HuH-7 (cell line): Measurements from ENCODE around the gene WDR83.
A peak's percentile ranks its signal among the peaks of the same experiment; 100 is the strongest.
"Not testable (repeated sequence)": the region's sequence is repeated elsewhere in the genome, so short reads cannot be mapped to it uniquely, and the experiment has no call there.

ENCODE experiments used
- DNase-seq: peaks from one replicate; pipeline ENCODE4 v3.0.0; 2011; ENCODE audit warnings: low spot score

WDR83 gene

GRCh38 chr19:12666265-12667048 lies at the start of gene WDR83, which contains the start of gene MAN2B1:
TSS of gene WDR83 (plus strand) at chr19:12666807. CDS start at chr19:12669791, 2,984 bp downstream.
TSS of gene MAN2B1 (minus strand) at chr19:12666742. CDS start at chr19:12666701, 41 bp downstream.
- DNase-seq = peak; percentile 97

- no peak for DNase-seq
These were observed 49.0 kb upstream of the WDR83 start for GRCh38 chr19:12617646-12618045.

GRCh38 chr19:12621253-12622024 lies 45.2 kb upstream of the WDR83 start:
- not testable (repeated sequence) for DNase-seq

GRCh38 chr19:12623361-12624031 lies 43.1 kb upstream of the WDR83 start:
- no peak for DNase-seq

GRCh38 chr19:12626958-12627357 lies 39.6 kb upstream of the WDR83 start:
- DNase-seq = no peak

- no peak for DNase-seq
These were observed 38.3 kb upstream of the WDR83 start for GRCh38 chr19:12628040-12629022.

- DNase-seq = no peak
These were observed 37.4 kb upstream of the WDR83 start for GRCh38 chr19:12629215-12629614.

GRCh38 chr19:12636631-12637030 lies 30.0 kb upstream of the WDR83 start:
- DNase-seq = no peak

- no peak for DNase-seq
These were observed 27.9 kb upstream of the WDR83 start for GRCh38 chr19:12638611-12639182.

GRCh38 chr19:12639901-12640613 lies 26.6 kb upstream of the WDR83 start:
- peak; percentile 51 for DNase-seq

GRCh38 chr19:12641456-12641855 lies 25.2 kb upstream of the WDR83 start:
- DNase-seq = no peak

- no peak for DNase-seq
These were observed 24.1 kb upstream of the WDR83 start for GRCh38 chr19:12642506-12642905.

GRCh38 chr19:12643716-12644115 lies 22.9 kb upstream of the WDR83 start:
- DNase-seq = not testable (repeated sequence)

- no peak for DNase-seq
These were observed 20.1 kb upstream of the WDR83 start for GRCh38 chr19:12646551-12646950.

- no peak for DNase-seq
These were observed 19.6 kb upstream of the WDR83 start for GRCh38 chr19:12647047-12647446.

GRCh38 chr19:12647490-12648071 lies 19.0 kb upstream of the WDR83 start:
- no peak for DNase-seq

GRCh38 chr19:12648088-12648487 lies 18.5 kb upstream of the WDR83 start:
- no peak for DNase-seq

GRCh38 chr19:12649941-12650340 lies 16.7 kb upstream of the WDR83 start:
- DNase-seq = no peak

- no peak for DNase-seq
These were observed 14.4 kb upstream of the WDR83 start for GRCh38 chr19:12652219-12652618.

- no peak for DNase-seq
These were observed 11.1 kb upstream of the WDR83 start for GRCh38 chr19:12655546-12655945.
